Thyroid gland (tissue), 4 donors: ENCODE results near the gene CENPN. TPM values are rescaled to one million over a fixed set of nuclear protein-coding genes. Genes with fewer than 3 reads are reported as not detected.

Experiments used
- DNase-seq, 2 donors: peaks; one replicate each; pipeline ENCODE4 v3.0.0-alpha.2; 2019
- H3K27ac ChIP-seq, 3 donors: fragments of 200-600 bp; sonication (generic); 1 replicate in 2 of 3; 2 replicates in 1 of 3; pipeline ENCODE4 v1.5.1; 2016 to 2019; ENCODE audit warnings: mild to moderate bottlenecking in 1 of 3, moderate library complexity in 1 of 3
- H3K27me3 ChIP-seq: fragments of 200-600 bp; sonication (generic); one replicate; pipeline ENCODE4 v1.5.1; 2019
- H3K36me3 ChIP-seq, 2 donors: fragments of 200-600 bp; sonication (generic); one replicate each; pipeline ENCODE4 v1.5.1; 2016 to 2019
- H3K4me1 ChIP-seq, 2 donors: fragments of 200-600 bp; sonication (generic); one replicate each; pipeline ENCODE4 v1.5.1; 2017 to 2019
- H3K4me3 ChIP-seq, 3 donors: fragments of 200-600 bp; sonication (generic); replicated peaks in 1 of 3; 1 replicate in 2 of 3; 2 replicates in 1 of 3; pipeline ENCODE4 v1.5.1; 2016; ENCODE audit warnings: mild to moderate bottlenecking in 1 of 3
- H3K9me3 ChIP-seq: fragments of 200-600 bp; sonication (generic); one replicate; pipeline ENCODE4 v1.5.1; 2017
- CTCF ChIP-seq, 6 experiments: fragments of 200-600 bp in 3 of 6; fragments of 450-650 bp in 3 of 6; sonication (generic) in 3 of 6; IDR thresholded peaks; one replicate each; pipeline ENCODE4 v1.5.1; 2016 to 2019; ENCODE audit warnings: antibody characterized with exemption in 6 of 6, mild to moderate bottlenecking in 2 of 6, inconsistent platforms in 1 of 6, moderate library complexity in 1 of 6
- POLR2A ChIP-seq, 2 donors: fragments of 450-650 bp; IDR thresholded peaks; one replicate each; pipeline ENCODE4 v1.6.1; 2017; ENCODE audit warnings: antibody characterized with exemption in 2 of 2, mild to moderate bottlenecking in 2 of 2, moderate library complexity in 1 of 2
- WGBS, 2 donors: methylation state at CpG; one replicate each; pipeline ENCODE4 v1.1.5; 2017; 5-methylcytosine and 5-hydroxymethylcytosine counted together
- intact Hi-C: fragments of 100-400 bp; cut with DNase I; formaldehyde crosslinking; loops from one replicate; pipeline ENCODE4 v1.15.1; 2023
- total RNA-seq, 4 donors: library from RNA; depleted of rRNA; stranded (reverse); fragments of >200 nt; gene quantifications; one replicate each; pipeline ENCODE4 v1.2.3, GENCODE V29; 2016

Gene CENPN
- total RNA-seq, 4 donors from 2014 or later, result 5.8 to 14.4 (median 6.7) TPM

GRCh38 chr16:81036751-81037350, 29.8 kb downstream of the CENPN start:
- WGBS, 2 donors, result 24 to 27% methylated on average over 10 of the region's 10 CpGs

GRCh38 chr16:81040131-81040530, 33.1 kb downstream of the CENPN start:
- Histone ChIP-seq H3K9me3 (no peaks in the 10 kb centered on the region), H3K4me3 (no peak overlapping the region), H3K27ac (peak overlapping the region in 1 of 3 donors; percentile 18), H3K27me3 (no peaks in the 10 kb centered on the region), H3K36me3 (peaks cover 28 to 38% of the 10 kb centered on the region in 2 donors), H3K4me1 (peaks cover 24 to 31% of the 10 kb centered on the region in 2 donors)
- no peak for DNase-seq
- 79 to 88% methylated on average over 2 of the region's 2 CpGs for WGBS, 2 donors
- no peak for TF ChIP-seq POLR2A (IDR thresholded peaks at IDR 0.05)
- no peak for TF ChIP-seq CTCF (IDR thresholded peaks at IDR 0.05)
- intact Hi-C loops, result no loop called here

More at GRCh38 chr16:81036751-81037350, 29.8 kb downstream of the CENPN start:
- no peak for DNase-seq
- H3K9me3 ChIP-seq, result no peaks in the 10 kb centered on the region
- H3K36me3 ChIP-seq, result peaks cover 6% of the 10 kb centered on the region in 2 donors
- intact Hi-C loops, result loop anchor here (10.0 kb wide), 1 partner anchor 148 kb away; no protein-coding TSS in a partner anchor
- H3K27me3 ChIP-seq, result no peaks in the 10 kb centered on the region
- H3K4me1 ChIP-seq, result peaks cover 24 to 31% of the 10 kb centered on the region in 2 donors
- TF ChIP-seq POLR2A (IDR thresholded peaks at IDR 0.05), result no peak
- H3K27ac ChIP-seq, result peak overlapping the region in 1 of 3 donors; percentile 28
- peak overlapping the region; percentile 38 to 64 (median 59) for H3K4me3 ChIP-seq

DNA sequence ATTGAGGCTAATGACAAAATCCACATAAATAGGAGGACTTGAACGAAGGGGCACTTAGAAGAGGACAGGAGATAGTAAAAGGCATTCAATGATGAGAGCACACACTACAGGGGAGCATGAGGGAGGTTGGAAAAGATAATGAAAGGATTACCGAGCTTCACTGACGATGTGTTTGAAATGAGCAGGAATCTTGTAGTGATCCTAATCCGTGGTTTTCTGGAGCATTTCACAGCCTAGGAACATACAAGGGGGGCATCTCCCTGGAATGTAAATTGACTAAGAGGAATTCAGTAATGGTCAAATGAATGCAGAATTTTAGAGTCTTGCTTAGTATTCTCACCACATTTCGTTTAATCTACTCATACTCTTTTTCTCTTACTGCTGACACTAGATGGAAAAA, 33.8 kb downstream of the CENPN start:
- Histone ChIP-seq H3K9me3 (no peaks in the 10 kb centered on the region), H3K4me3 (no peak overlapping the region), H3K36me3 (peaks cover 30 to 40% of the 10 kb centered on the region in 2 donors), H3K27ac (no peak overlapping the region), H3K4me1 (peaks cover 24 to 27% of the 10 kb centered on the region in 2 donors), H3K27me3 (no peaks in the 10 kb centered on the region)
- TF ChIP-seq POLR2A (IDR thresholded peaks at IDR 0.05) (no peak), CTCF (IDR thresholded peaks at IDR 0.05) (no peak)
- intact Hi-C loops, result no loop called here
- DNase-seq, result no peak
- 88 to 92% methylated on average over 5 of the region's 5 CpGs for WGBS, 2 donors

DNA sequence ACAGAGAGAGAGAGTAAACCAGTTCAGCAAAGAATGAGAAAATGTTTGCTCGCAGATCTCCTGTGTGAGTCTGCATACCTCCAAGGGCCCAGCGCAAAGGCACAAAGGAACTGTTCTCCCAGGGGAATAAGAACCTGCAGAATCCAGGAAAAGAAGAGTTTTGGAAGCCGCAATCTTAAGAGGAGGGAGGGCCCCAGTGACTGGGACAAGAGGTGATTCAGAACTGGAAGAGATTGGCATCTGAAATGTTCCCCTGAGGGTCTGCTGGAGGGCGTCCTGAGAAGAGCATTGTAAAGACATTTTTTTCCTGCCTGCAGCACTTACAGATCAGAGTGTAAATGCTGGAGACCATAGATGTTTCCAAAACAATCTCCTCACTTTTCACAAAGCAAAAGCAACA, 34.7 kb downstream of the CENPN start:
- H3K27ac ChIP-seq, result no peak overlapping the region
- WGBS, 2 donors, result 89 to 91% methylated on average over 4 of the region's 4 CpGs
- H3K27me3 ChIP-seq, result no peaks in the 10 kb centered on the region
- H3K4me3 ChIP-seq, result no peak overlapping the region
- H3K36me3 ChIP-seq, result peaks cover 30 to 40% of the 10 kb centered on the region in 2 donors
- peaks cover 24 to 25% of the 10 kb centered on the region in 2 donors for H3K4me1 ChIP-seq
- intact Hi-C loops, result no loop called here
- DNase-seq, result no peak
- no peaks in the 10 kb centered on the region for H3K9me3 ChIP-seq
- TF ChIP-seq POLR2A (IDR thresholded peaks at IDR 0.05), result no peak
- no peak for TF ChIP-seq CTCF (IDR thresholded peaks at IDR 0.05)

GRCh38 chr16:81042821-81043220, 35.8 kb downstream of the CENPN start:
- TF ChIP-seq POLR2A (IDR thresholded peaks at IDR 0.05) (no peak), CTCF (IDR thresholded peaks at IDR 0.05) (no peak)
- intact Hi-C loops, result no loop called here

More at GRCh38 chr16:81042821-81043220, 35.8 kb downstream of the CENPN start:
- no peak overlapping the region for H3K4me3 ChIP-seq
- 94% methylated on average over 2 of the region's 2 CpGs for WGBS, 2 donors
- peaks cover 13 to 14% of the 10 kb centered on the region in 2 donors for H3K4me1 ChIP-seq
- H3K9me3 ChIP-seq, result no peaks in the 10 kb centered on the region
- no peak for DNase-seq
- H3K27ac ChIP-seq, result no peak overlapping the region
- H3K27me3 ChIP-seq, result no peaks in the 10 kb centered on the region
- peaks cover 30 to 40% of the 10 kb centered on the region in 2 donors for H3K36me3 ChIP-seq
